Uterus (tissue), 4 donors: Measurements from ENCODE around the gene NHSL1. TPM values are rescaled to one million over a fixed set of nuclear protein-coding genes. Genes with fewer than 3 reads are reported as not detected.

Experiments
- DNase-seq, 2 donors: peaks; one replicate each; pipeline ENCODE4 v3.0.0-alpha.2; 2019 to 2020
- H3K27ac ChIP-seq, 2 donors: fragments of 200-600 bp; sonication (generic); 1 replicate in 1 of 2; 2 replicates in 1 of 2; pipeline ENCODE4 v1.5.1; 2016 to 2018
- H3K27me3 ChIP-seq, 2 donors: fragments of 200-600 bp; sonication (generic); one replicate each; pipeline ENCODE4 v1.5.1; 2018 to 2019; ENCODE audit warnings: control low read depth in 1 of 2
- H3K36me3 ChIP-seq, 2 donors: fragments of 200-600 bp; sonication (generic); one replicate each; pipeline ENCODE4 v1.5.1; 2019; ENCODE audit warnings: control low read depth in 1 of 2
- H3K4me1 ChIP-seq, 2 donors: fragments of 200-600 bp; sonication (generic); one replicate each; pipeline ENCODE4 v1.5.1; 2018 to 2019; ENCODE audit warnings: control low read depth in 1 of 2
- H3K4me3 ChIP-seq, 2 donors: fragments of 200-600 bp; sonication (generic); 1 replicate in 1 of 2; 2 replicates in 1 of 2; pipeline ENCODE4 v1.5.1; 2018 to 2019; ENCODE audit warnings: mild to moderate bottlenecking in 1 of 2
- H3K9me3 ChIP-seq, 2 donors: fragments of 200-600 bp; sonication (generic); one replicate each; pipeline ENCODE4 v1.5.1; 2019; ENCODE audit warnings: control low read depth in 1 of 2
- POLR2A ChIP-seq, 2 donors: fragments of 450-650 bp; IDR thresholded peaks; one replicate each; pipeline ENCODE4 v1.6.1; 2016; ENCODE audit warnings: antibody characterized with exemption in 2 of 2, mild to moderate bottlenecking in 1 of 2, moderate library complexity in 1 of 2
- intact Hi-C: fragments of 100-400 bp; cut with DNase I; formaldehyde crosslinking; loops from one replicate; pipeline ENCODE4 v1.15.1; 2023; ENCODE audit warnings: low total_unique reads
- total RNA-seq, 4 donors: library from RNA; depleted of rRNA in 3 of 4; stranded (reverse); fragments of >200 nt in 3 of 4; gene quantifications; one replicate each; pipeline versions ENCODE4 v1.1.0 to v1.2.4, GENCODE V29; 2014 to 2023
- TF ChIP-seq, protein P1 (sequence below), 4 experiments: fragments of 200-600 bp in 2 of 4; fragments of 450-650 bp in 2 of 4; sonication (generic) in 2 of 4; IDR thresholded peaks; one replicate each; pipeline ENCODE4 v1.5.1; 2016 to 2019; ENCODE audit warnings: antibody characterized with exemption in 4 of 4, mild to moderate bottlenecking in 2 of 4, moderate library complexity in 1 of 4
- donor health status: DM: yes; HTN: yes; CAD: no.

NHSL1 gene
- total RNA-seq, 4 donors from 2014 or later, result 2.8 to 30.9 (median 7.9) TPM

DNA sequence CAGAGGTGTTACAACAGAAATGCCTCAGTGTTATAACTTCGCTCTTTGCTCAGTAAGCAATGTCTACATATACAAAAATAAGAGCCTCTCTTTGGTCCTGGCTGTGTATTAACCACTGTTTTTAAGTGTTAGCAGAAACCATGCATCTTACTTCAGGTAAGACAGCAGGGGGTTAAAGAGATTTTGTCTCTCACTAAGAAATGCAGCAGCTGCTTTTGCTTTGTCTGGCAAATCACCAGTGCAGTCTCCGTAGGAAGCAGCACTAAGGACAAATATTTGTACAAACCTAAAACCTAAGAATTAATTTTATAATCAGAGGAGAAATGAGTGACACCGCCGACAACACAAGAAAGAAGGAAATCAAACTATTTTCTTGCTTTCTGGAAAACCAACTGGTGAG is 120.8 kb downstream of the NHSL1 start:
- Histone ChIP-seq H3K4me1 (no peaks in the 10 kb centered on the region), H3K36me3 (no peaks in the 10 kb centered on the region), H3K27me3 (no peaks in the 10 kb centered on the region), H3K9me3 (no peaks in the 10 kb centered on the region), H3K27ac (no peak overlapping the region), H3K4me3 (no peak overlapping the region)
- intact Hi-C loops, result no loop called here
- no peak for DNase-seq
- TF ChIP-seq POLR2A (IDR thresholded peaks at IDR 0.05), result no peak
- TF ChIP-seq, protein P1, sequence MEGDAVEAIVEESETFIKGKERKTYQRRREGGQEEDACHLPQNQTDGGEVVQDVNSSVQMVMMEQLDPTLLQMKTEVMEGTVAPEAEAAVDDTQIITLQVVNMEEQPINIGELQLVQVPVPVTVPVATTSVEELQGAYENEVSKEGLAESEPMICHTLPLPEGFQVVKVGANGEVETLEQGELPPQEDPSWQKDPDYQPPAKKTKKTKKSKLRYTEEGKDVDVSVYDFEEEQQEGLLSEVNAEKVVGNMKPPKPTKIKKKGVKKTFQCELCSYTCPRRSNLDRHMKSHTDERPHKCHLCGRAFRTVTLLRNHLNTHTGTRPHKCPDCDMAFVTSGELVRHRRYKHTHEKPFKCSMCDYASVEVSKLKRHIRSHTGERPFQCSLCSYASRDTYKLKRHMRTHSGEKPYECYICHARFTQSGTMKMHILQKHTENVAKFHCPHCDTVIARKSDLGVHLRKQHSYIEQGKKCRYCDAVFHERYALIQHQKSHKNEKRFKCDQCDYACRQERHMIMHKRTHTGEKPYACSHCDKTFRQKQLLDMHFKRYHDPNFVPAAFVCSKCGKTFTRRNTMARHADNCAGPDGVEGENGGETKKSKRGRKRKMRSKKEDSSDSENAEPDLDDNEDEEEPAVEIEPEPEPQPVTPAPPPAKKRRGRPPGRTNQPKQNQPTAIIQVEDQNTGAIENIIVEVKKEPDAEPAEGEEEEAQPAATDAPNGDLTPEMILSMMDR (IDR thresholded peaks at IDR 0.05), result no peak

- H3K9me3 ChIP-seq, result no peaks in the 10 kb centered on the region
- no peaks in the 10 kb centered on the region for H3K36me3 ChIP-seq
- no peaks in the 10 kb centered on the region for H3K4me1 ChIP-seq
- H3K27me3 ChIP-seq, result no peaks in the 10 kb centered on the region
- H3K27ac ChIP-seq, result no peak within 1 kb of the TSS
- TF ChIP-seq, protein P1 (IDR thresholded peaks at IDR 0.05), result no peak
- no peak for TF ChIP-seq POLR2A (IDR thresholded peaks at IDR 0.05)
- H3K4me3 ChIP-seq, result no peak within 1 kb of the TSS
- no peak for DNase-seq
- intact Hi-C loops, result no loop called here
These were observed 121.5 kb downstream of the NHSL1 start, which contains the start of gene SMIM28 for GRCh38 chr6:138377844-138378243. TSS of gene SMIM28 (plus strand) at chr6:138377905. CDS start at chr6:138378073, 168 bp downstream.

DNA sequence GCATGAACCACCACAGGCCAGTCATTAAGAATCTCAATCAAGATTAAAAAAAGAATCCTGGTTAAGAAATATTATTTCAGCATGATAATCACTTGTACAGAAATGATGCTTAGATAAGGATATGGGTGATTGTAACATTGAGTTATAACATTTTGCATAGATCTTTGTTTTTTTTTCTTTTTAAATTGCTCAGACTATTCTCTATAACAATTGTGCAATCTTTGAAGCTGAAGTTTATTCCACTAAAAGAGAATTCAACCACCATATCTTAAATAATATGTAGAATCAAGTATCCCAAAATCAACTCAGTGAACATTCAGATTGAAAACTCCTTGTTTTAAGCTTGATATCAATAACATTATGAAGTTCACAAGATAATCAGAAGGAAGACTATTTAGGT is 122.3 kb downstream of the NHSL1 start:
- Histone ChIP-seq H3K27me3 (no peaks in the 10 kb centered on the region), H3K9me3 (no peaks in the 10 kb centered on the region), H3K4me3 (no peak overlapping the region), H3K27ac (no peak overlapping the region), H3K36me3 (no peaks in the 10 kb centered on the region), H3K4me1 (no peaks in the 10 kb centered on the region)
- TF ChIP-seq, protein P1 (IDR thresholded peaks at IDR 0.05), result no peak
- TF ChIP-seq POLR2A (IDR thresholded peaks at IDR 0.05), result no peak
- intact Hi-C loops, result no loop called here
- DNase-seq, result no peak

DNA sequence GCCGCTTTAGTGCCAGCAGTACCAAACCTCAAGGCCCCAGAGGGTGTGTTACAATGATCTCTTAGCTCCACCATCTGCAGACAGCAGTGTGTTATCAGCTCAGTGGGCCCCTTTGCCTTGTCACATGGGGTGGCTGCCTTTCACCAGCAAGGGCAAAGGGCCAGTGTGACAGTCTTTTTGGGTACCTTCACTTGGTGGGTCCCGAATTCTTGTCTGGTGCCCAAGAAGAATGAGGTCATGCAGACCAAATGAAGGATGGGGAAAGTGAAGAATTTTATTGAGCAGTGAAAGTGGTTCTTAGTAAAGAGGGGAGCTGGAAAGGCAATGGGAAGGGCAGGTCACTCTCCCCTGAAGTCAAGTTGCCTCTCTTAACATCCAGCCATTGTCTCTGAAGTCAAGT is 124.5 kb downstream of the NHSL1 start:
- H3K9me3 ChIP-seq, result no peaks in the 10 kb centered on the region
- H3K27me3 ChIP-seq, result no peaks in the 10 kb centered on the region
- no peak overlapping the region for H3K27ac ChIP-seq
- no peaks in the 10 kb centered on the region for H3K4me1 ChIP-seq
- no peak for DNase-seq
- TF ChIP-seq POLR2A (IDR thresholded peaks at IDR 0.05), result no peak
- TF ChIP-seq, protein P1 (IDR thresholded peaks at IDR 0.05), result no peak
- intact Hi-C loops, result no loop called here
- no peak overlapping the region for H3K4me3 ChIP-seq
- no peaks in the 10 kb centered on the region for H3K36me3 ChIP-seq

DNA sequence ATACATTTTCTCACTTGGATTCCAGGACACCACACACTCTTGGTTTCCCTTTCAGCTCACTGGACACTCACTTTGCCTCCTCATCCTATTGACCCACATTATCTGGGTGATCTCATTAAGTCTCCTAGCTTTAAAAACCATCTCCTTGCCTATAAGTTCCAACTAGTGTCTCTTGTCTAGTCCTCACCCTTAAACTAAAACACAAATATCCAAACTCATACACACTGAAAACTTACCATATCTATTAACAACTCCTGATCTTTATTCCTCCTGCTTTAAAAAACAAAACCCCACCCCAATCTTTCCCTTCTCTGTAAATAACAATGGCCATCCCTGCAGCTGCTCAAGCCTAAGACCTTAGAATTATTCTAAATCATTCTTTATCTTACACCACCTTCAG is 125.1 kb downstream of the NHSL1 start:
- Histone ChIP-seq H3K27ac (no peak overlapping the region), H3K36me3 (no peaks in the 10 kb centered on the region), H3K4me3 (no peak overlapping the region), H3K9me3 (no peaks in the 10 kb centered on the region), H3K27me3 (no peaks in the 10 kb centered on the region), H3K4me1 (no peaks in the 10 kb centered on the region)
- TF ChIP-seq, protein P1 (IDR thresholded peaks at IDR 0.05), result no peak
- TF ChIP-seq POLR2A (IDR thresholded peaks at IDR 0.05), result no peak
- intact Hi-C loops, result no loop called here
- no peak for DNase-seq
